ENCODE measurements around the gene COL2A1. TPM values are rescaled to one million over a fixed set of nuclear protein-coding genes. Genes with fewer than 3 reads are reported as not detected.

COL2A1 gene
- total and polyA plus RNA-seq, 9 of the 15 experiments (the other 6 are each of a cell fraction or from before 2014, with no cell fraction given), result 0.46 TPM; not detected in 8

DNA sequence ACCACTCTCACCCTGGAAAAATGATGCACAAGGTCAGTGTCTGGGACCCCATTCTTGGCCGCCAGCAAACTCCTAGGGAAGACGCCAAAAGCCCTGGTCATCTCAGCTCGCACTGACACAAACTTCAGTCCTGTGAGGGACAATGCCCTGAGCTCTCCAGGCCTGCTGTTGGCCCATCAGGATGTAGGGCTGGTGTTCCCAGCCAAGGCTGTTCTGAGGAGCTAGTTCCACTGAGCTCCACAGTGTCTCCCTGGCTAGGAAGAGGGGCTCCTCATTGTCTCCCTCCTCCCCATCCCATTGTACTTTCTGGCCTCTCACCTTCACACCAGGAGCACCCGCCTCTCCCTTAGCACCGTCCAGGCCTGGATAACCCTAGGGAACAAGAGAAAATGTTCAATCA, 10.8 kb downstream of the COL2A1 start:
- no peak for FAIRE-seq
- H3K4me2 ChIP-seq (ENCODE audit: insufficient read depth, low read length), result no peak overlapping the region

DNA sequence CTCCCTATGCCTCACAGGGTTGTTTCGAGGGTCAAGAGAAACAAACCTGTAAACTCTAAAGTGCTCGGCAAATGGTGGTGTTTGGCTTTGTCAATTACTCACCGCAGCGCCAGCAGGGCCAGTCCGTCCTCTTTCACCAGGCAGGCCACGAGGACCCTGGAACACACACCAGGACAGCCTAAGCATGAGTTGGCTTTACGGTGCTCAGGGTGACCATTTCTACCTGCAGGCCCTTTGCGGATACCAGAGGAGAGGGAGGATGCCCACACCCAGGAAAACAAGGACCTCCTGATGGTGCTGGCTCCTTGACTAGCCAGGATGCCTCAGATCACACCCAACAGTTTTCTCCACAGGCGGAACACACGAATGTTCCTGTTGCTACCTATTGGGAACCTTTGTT, 11.5 kb downstream of the COL2A1 start:
- ATAC-seq (no peak), DNase-seq (ENCODE audit: extremely low read depth in 1 of 4, low spot score in 3 of 4) (no peak), FAIRE-seq (no peak)
- ChIA-PET POLR2A (interaction anchor here (1.6 kb wide), 1 partner anchor 13 kb away, joined by 4 read pairs; no protein-coding TSS in a partner anchor), CTCF (ENCODE audit: low intra/inter-chr PET ratio) (no interaction called here)
- 3% methylated on average over 10 of the region's 10 CpGs for WGBS (ENCODE audit: insufficient coverage, low coverage, missing lambda C conversion rate)
- no peak overlapping the region for H3K4me3 ChIP-seq
- intact Hi-C loops (cut with micrococcal nuclease), result loop anchor here (10.0 kb wide), 1 partner anchor 172 kb away; no protein-coding TSS in a partner anchor
- H3K9ac ChIP-seq (ENCODE audit: insufficient read depth in 1 of 2, low read depth in 2 of 2, low read length in 2 of 2), result no peak overlapping the region
- no peaks in the 10 kb centered on the region for H3K36me3 ChIP-seq (ENCODE audit: control insufficient read depth, insufficient read depth, low read length)
- no peaks in the 10 kb centered on the region for H3K9me3 ChIP-seq (replicated peaks; ENCODE audit: control insufficient read depth, insufficient read depth, low read depth, low read length)
- H3K79me2 ChIP-seq (ENCODE audit: control insufficient read depth, insufficient read depth, low read length), result no peaks in the 10 kb centered on the region
- no peak overlapping the region for H3K27ac ChIP-seq (ENCODE audit: extremely low read depth, low read depth, low read length)
- H3K27me3 ChIP-seq (ENCODE audit: control insufficient read depth in 2 of 2, insufficient read depth in 2 of 2, low read length in 2 of 2), result peaks cover 39 to 92% of the 10 kb centered on the region in 2 experiments
- H2AFZ ChIP-seq (ENCODE audit: low read depth, low read length), result no peak overlapping the region
- H3K4me1 ChIP-seq (replicated peaks in 1 of 2; ENCODE audit: control insufficient read depth in 2 of 2, insufficient read depth in 2 of 2, low read length in 2 of 2), result no peaks in the 10 kb centered on the region; a peak in 1 of 5 replicates
- BruUV-seq (replicated peaks), result no TSS peak
- no peak overlapping the region for H3K4me2 ChIP-seq (ENCODE audit: insufficient read depth, low read length)
- in situ Hi-C loops (cut with MboI), result no loop called here
- H3K9me1 ChIP-seq (ENCODE audit: control insufficient read depth, insufficient read depth, low read length), result no peaks in the 10 kb centered on the region
- no peaks in the 10 kb centered on the region for H4K20me1 ChIP-seq (replicated peaks; ENCODE audit: control insufficient read depth, insufficient read depth, low read length)
- TF ChIP-seq, protein P1, sequence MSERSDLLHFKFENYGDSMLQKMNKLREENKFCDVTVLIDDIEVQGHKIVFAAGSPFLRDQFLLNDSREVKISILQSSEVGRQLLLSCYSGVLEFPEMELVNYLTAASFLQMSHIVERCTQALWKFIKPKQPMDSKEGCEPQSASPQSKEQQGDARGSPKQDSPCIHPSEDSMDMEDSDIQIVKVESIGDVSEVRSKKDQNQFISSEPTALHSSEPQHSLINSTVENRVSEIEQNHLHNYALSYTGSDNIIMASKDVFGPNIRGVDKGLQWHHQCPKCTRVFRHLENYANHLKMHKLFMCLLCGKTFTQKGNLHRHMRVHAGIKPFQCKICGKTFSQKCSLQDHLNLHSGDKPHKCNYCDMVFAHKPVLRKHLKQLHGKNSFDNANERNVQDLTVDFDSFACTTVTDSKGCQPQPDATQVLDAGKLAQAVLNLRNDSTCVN (CRISPR knock-in tag; IDR thresholded peaks at IDR 0.05), result no peak
- TF ChIP-seq, protein P2, sequence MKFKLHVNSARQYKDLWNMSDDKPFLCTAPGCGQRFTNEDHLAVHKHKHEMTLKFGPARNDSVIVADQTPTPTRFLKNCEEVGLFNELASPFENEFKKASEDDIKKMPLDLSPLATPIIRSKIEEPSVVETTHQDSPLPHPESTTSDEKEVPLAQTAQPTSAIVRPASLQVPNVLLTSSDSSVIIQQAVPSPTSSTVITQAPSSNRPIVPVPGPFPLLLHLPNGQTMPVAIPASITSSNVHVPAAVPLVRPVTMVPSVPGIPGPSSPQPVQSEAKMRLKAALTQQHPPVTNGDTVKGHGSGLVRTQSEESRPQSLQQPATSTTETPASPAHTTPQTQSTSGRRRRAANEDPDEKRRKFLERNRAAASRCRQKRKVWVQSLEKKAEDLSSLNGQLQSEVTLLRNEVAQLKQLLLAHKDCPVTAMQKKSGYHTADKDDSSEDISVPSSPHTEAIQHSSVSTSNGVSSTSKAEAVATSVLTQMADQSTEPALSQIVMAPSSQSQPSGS (CRISPR knock-in tag; IDR thresholded peaks at IDR 0.05), result no peak
- TF ChIP-seq ATF1 (CRISPR knock-in tag; IDR thresholded peaks at IDR 0.05), result no peak
- TF ChIP-seq ATF1 (tag; IDR thresholded peaks at IDR 0.05), result no peak
- TF ChIP-seq RBM14 (IDR thresholded peaks at IDR 0.05; ENCODE audit: borderline replicate concordance, insufficient read depth, low read depth, low read length), result no peak

More for the DNA sequence above, 10.8 kb downstream of the COL2A1 start:
- no TSS peak for BruUV-seq (replicated peaks)
- no peaks in the 10 kb centered on the region for H4K20me1 ChIP-seq (replicated peaks; ENCODE audit: control insufficient read depth, insufficient read depth, low read length)
- H3K9me3 ChIP-seq (replicated peaks; ENCODE audit: control insufficient read depth, insufficient read depth, low read depth, low read length), result no peaks in the 10 kb centered on the region
- no peaks in the 10 kb centered on the region; a peak in 1 of 5 replicates for H3K4me1 ChIP-seq (replicated peaks in 1 of 2; ENCODE audit: control insufficient read depth in 2 of 2, insufficient read depth in 2 of 2, low read length in 2 of 2)
- TF ChIP-seq, protein P3, sequence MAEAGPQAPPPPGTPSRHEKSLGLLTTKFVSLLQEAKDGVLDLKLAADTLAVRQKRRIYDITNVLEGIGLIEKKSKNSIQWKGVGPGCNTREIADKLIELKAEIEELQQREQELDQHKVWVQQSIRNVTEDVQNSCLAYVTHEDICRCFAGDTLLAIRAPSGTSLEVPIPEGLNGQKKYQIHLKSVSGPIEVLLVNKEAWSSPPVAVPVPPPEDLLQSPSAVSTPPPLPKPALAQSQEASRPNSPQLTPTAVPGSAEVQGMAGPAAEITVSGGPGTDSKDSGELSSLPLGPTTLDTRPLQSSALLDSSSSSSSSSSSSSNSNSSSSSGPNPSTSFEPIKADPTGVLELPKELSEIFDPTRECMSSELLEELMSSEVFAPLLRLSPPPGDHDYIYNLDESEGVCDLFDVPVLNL (CRISPR knock-in tag; IDR thresholded peaks at IDR 0.05; ENCODE audit: low read depth), result no peak
- DNase-seq (ENCODE audit: extremely low read depth in 1 of 4, low spot score in 3 of 4) (no peak), ATAC-seq (no peak)
- H3K27ac ChIP-seq (ENCODE audit: extremely low read depth, low read depth, low read length), result no peak overlapping the region
- in situ Hi-C loops (cut with MboI) (no loop called here), intact Hi-C loops (cut with micrococcal nuclease) (loop anchor here (10.0 kb wide), 1 partner anchor 171 kb away; no protein-coding TSS in a partner anchor)
- WGBS (ENCODE audit: insufficient coverage, low coverage, missing lambda C conversion rate), result 0% methylated on average over 5 of the region's 5 CpGs
- H3K27me3 ChIP-seq (ENCODE audit: control insufficient read depth in 2 of 2, insufficient read depth in 2 of 2, low read length in 2 of 2), result peaks cover 39 to 91% of the 10 kb centered on the region in 2 experiments
- H3K4me3 ChIP-seq, result no peak overlapping the region
- no peak overlapping the region for H3K9ac ChIP-seq (ENCODE audit: insufficient read depth in 1 of 2, low read depth in 2 of 2, low read length in 2 of 2)
- POLR2A ChIA-PET, result interaction anchor here (1.6 kb wide), 1 partner anchor 13 kb away, joined by 4 read pairs; no protein-coding TSS in a partner anchor
- H3K36me3 ChIP-seq (ENCODE audit: control insufficient read depth, insufficient read depth, low read length), result no peaks in the 10 kb centered on the region
- H3K9me1 ChIP-seq (ENCODE audit: control insufficient read depth, insufficient read depth, low read length), result no peaks in the 10 kb centered on the region
- H3K79me2 ChIP-seq (ENCODE audit: control insufficient read depth, insufficient read depth, low read length), result no peaks in the 10 kb centered on the region
- CTCF ChIA-PET (ENCODE audit: low intra/inter-chr PET ratio), result no interaction called here
- H2AFZ ChIP-seq (ENCODE audit: low read depth, low read length), result no peak overlapping the region
